ENCODE results near the gene AIP.

The AIP gene

GRCh38 chr11:67505605-67506396 is 23.0 kb downstream of the AIP start (continued):
- peak; percentile 93 for TF ChIP-seq HIC1 (tag by site-specific recombination; IDR thresholded peaks at IDR 0.05)
- TF ChIP-seq SP2 (tag by site-specific recombination; IDR thresholded peaks at IDR 0.05), result peak; percentile 36
- TF ChIP-seq KLF8 (tag by site-specific recombination; IDR thresholded peaks at IDR 0.05), result peak; percentile 57
- TF ChIP-seq KLF17 (tag by site-specific recombination; IDR thresholded peaks at IDR 0.05), result peak; percentile 54; the same call in 1 of the 2 replicates
- TF ChIP-seq MZF1 (tag by site-specific recombination; IDR thresholded peaks at IDR 0.05; ENCODE audit: borderline replicate concordance), result no peak
- no peak for TF ChIP-seq ZFHX2 (tag by site-specific recombination; conservative IDR thresholded peaks at IDR 0.05)
- no peak for TF ChIP-seq ZNF155 (tag by site-specific recombination; IDR thresholded peaks at IDR 0.05)
- TF ChIP-seq ZNF776 (tag by site-specific recombination; IDR thresholded peaks at IDR 0.05; ENCODE audit: borderline replicate concordance), result no peak
- TF ChIP-seq ZNF132 (tag by site-specific recombination; IDR thresholded peaks at IDR 0.05; ENCODE audit: borderline replicate concordance), result no peak
- no peak for TF ChIP-seq SETDB1 (IDR thresholded peaks at IDR 0.05; ENCODE audit: insufficient read length, low read length)
- no peak for TF ChIP-seq SCRT2 (tag by site-specific recombination; IDR thresholded peaks at IDR 0.05)
- peak; percentile 71 for TF ChIP-seq ZIC2 (tag by site-specific recombination; IDR thresholded peaks at IDR 0.05)
- no peak for TF ChIP-seq ZFP37 (tag by site-specific recombination; IDR thresholded peaks at IDR 0.05)
- TF ChIP-seq ZBTB48 (tag by site-specific recombination; IDR thresholded peaks at IDR 0.05), result peak; percentile 48; the same call in 1 of the 2 replicates
- TF ChIP-seq HOXD13 (CRISPR knock-in tag; IDR thresholded peaks at IDR 0.05; ENCODE audit: borderline replicate concordance), result no peak
- TF ChIP-seq CTCF (tag by site-specific recombination; IDR thresholded peaks at IDR 0.05), result peak; percentile 92
- peak; percentile 72 for TF ChIP-seq ZNF561 (tag by site-specific recombination; IDR thresholded peaks at IDR 0.05; ENCODE audit: borderline replicate concordance)
- TF ChIP-seq ZSCAN23 (tag by site-specific recombination; IDR thresholded peaks at IDR 0.05), result no peak
- TF ChIP-seq ZNF639 (tag by site-specific recombination; IDR thresholded peaks at IDR 0.05), result 0 out of 2 replicates have a peak, but pooled peaks have one; percentile 26
- TF ChIP-seq ZNF580 (tag by site-specific recombination; IDR thresholded peaks at IDR 0.05), result no peak
- peak; percentile 39 for TF ChIP-seq SP3 (tag by site-specific recombination; IDR thresholded peaks at IDR 0.05)
- TF ChIP-seq PBX3 (CRISPR knock-in tag; IDR thresholded peaks at IDR 0.05), result no peak
- TF ChIP-seq ZNF449 (tag by site-specific recombination; IDR thresholded peaks at IDR 0.05), result peak; percentile 43; the same call in 1 of the 2 replicates
- no peak for TF ChIP-seq GLI4 (tag by site-specific recombination; IDR thresholded peaks at IDR 0.05)
- TF ChIP-seq ZNF600 (tag by site-specific recombination; IDR thresholded peaks at IDR 0.05), result peak; percentile 53; the same call in 1 of the 2 replicates
- TF ChIP-seq ZNF16 (tag by site-specific recombination; IDR thresholded peaks at IDR 0.05; ENCODE audit: low read depth), result no peak
- no peak for TF ChIP-seq TCF7L2 (IDR thresholded peaks at IDR 0.05; ENCODE audit: borderline replicate concordance, low read depth, low read length)
- peak; percentile 74 for TF ChIP-seq KLF1 (tag by site-specific recombination; IDR thresholded peaks at IDR 0.05)
- TF ChIP-seq ZNF521 (tag by site-specific recombination; IDR thresholded peaks at IDR 0.05), result no peak
- TF ChIP-seq ZNF350 (tag by site-specific recombination; IDR thresholded peaks at IDR 0.05), result no peak
- TF ChIP-seq IKZF3 (tag by site-specific recombination; IDR thresholded peaks at IDR 0.05), result peak; percentile 69; the same call in 1 of the 2 replicates

All from HEK293 (cell line).